HG03439 (cell line): Measurements from ENCODE around the gene ZGPAT.

Experiments used
- ATAC-seq: cut with Tn5 transposase; IDR thresholded peaks from one replicate; pipeline ENCODE4 v1.9.1; 2021; ENCODE audit warnings: mild to moderate bottlenecking, moderate library complexity; ENCODE audit not compliant: unreplicated experiment

ZGPAT gene

DNA sequence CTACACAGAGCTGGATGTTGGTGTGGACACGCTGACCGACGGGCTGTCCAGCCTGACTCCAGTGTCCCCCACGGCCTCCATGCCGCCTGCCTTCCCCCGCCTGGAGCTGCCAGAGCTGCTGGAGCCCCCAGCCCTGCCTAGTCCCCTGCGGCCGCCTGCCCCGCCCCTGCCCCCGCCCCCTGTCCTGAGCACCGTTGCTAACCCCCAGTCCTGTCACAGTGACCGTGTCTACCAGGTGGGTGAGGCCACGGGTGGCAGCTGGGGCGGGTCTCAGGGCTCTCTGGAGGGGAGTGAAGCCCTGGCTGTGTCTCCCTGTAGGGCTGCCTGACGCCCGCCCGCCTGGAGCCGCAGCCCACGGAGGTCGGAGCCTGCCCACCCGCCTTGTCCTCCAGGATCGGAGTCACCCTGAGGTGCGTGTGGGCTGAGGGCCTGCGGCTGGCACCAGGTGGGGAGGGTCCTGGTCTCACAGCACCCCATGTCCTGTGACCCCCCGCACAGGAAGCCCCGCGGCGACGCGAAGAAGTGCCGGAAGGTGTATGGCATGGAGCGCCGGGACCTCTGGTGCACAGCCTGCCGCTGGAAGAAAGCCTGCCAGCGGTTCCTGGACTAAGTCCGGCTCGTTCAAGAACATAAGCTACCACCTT, 34.7 kb downstream of the ZGPAT start:
- ATAC-seq, result no peak

DNA sequence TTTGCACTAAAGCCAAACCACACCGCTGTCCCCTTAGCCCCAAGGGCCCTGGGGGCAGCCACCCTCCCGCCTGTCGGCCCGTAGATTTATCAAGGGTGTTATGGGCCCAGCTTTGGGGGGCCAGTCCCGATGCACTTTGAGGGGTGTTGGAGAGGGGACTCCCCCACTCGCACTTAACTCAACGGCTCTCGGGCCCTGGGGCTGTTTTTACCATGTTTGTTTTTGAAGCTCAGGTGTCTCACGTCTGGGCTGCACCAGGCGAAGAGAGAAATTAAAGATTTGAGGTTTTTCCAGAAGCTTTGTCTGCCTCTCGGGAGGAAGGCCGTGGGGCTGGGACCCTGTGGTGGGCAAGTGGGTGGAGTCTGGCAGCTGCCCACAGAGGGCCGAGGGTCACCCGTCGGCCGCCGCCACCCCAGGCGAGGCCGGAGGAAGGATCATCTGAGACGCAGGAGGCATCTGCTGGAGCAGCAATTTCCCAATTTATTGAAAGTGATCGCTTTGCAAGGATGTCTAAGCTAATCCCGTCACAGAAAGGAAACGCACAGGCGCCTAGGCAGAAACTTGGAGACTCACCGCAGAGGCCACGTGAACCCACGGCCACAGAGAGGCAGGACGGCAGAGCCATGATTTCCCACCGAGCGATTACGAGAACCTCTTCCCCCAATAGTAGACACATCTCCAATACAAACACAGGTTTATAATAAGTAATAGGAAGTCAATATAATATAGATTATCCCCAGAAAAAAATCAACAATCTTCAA, 35.6 kb downstream of the ZGPAT start:
- no peak for ATAC-seq

DNA sequence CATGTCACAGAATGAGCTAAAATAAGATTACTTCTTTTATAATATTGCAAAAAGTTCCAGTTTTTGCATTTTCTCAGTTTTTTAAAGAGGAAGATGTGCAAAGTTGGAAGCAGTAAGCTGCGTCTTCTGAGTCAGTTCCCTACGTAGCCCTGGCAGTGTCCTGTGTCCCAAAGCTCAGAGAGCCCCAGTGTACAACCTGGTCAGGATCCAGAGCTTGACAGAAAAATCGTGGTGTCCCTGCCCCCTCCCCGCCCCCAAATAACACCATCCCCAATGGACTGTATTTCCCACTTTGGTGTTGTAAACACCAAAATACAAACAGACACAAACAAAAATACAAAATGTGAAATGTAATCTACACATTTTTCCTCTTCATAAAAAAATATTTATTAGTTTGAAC, 36.3 kb downstream of the ZGPAT start:
- no peak for ATAC-seq

DNA sequence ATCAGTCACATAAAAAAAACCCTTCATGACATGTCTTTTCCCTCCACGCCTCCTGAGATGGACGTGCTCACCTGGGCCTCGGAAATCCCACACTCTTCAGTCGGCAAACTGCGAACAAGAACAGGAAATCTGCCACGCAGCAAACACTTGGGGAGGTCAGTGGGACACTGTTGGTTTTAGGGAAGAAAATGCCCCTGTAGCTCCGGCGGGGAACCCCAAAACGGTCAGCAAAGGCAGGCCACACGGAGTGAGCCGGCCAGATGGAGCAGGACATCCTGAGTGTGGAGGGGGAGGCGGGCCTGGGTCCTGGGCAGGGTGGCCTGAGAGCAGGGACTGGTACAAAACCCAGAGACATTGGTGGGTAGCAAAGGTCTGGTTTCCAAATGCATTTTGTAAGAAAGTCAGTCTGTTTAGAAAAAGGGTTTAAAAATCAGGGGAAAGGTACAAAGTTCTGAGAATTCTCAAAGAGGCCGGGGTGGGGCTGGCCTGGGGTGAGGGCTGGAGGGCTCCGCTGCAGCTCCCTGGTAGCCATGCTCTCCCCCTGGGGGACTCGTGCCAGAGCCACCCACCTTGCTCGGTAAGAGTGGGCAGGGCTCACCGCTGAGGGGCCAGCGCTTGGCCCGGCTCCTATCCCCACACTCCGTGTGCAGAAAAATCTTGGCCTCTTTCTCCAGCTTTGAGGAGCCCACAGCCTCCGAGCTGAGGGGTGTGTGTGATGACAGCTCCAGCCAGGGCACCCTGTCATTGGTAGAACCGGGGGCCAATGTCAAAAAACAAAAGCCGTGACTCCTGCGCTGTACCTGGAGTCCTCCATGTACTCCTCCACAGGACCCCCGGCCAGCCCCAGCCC, 37.0 kb downstream of the ZGPAT start:
- ATAC-seq, result no peak

DNA sequence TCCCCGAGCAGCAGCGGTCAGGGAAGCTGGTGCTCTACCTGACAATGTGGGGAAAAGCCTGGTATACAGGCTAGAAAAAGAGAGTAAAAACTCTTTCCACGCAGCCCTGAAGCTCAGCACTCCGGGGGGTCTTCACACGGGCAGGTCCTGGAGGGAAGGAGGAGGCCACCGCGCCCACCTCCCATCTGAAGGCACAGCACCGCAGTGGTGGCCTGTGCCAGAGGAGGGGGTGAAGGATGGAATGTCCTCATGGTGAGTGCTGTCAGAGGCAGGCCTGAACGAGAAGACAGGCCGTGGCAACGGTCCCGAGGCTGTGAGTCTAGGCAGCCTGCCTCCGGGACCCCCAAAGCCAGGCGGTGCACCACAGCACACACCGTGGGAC, 37.6 kb downstream of the ZGPAT start:
- no peak for ATAC-seq

DNA sequence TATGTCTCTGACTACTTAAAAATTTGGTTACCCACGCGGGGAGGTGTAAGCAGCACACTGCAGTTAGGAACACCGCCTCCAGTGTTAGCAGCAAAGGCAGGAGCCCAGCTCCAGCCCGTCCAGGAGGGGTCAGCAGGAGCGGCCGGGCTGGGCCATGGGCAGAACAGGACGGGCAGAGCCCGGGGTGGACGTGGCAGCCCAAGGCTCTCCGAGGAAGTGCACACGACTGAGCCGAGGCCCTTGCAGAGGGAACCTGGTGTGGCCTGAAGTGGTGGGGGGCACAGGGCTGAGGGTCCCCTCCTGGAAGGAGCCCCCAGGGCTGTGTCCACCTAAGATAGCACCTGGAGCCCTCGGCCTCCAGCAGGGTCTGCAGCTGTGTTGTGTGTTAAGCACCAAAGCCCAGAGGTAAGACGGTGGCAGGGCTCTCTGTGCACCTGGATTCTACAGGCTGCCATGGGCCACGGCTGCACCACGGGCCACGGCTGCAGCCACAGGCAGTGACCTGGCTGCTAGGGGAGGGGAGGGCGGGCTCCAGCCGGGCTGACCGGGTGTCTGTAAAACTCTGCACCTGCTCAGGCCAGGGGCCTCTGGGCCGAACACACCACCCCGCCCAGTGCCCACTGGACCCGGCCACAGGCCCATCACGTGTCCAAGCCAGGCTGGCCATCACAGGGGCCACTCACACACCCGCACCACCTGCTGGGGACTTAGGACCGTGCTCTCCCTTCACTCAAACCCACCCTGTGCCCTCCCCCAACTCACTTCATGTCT, 38.3 kb downstream of the ZGPAT start:
- ATAC-seq, result no peak

DNA sequence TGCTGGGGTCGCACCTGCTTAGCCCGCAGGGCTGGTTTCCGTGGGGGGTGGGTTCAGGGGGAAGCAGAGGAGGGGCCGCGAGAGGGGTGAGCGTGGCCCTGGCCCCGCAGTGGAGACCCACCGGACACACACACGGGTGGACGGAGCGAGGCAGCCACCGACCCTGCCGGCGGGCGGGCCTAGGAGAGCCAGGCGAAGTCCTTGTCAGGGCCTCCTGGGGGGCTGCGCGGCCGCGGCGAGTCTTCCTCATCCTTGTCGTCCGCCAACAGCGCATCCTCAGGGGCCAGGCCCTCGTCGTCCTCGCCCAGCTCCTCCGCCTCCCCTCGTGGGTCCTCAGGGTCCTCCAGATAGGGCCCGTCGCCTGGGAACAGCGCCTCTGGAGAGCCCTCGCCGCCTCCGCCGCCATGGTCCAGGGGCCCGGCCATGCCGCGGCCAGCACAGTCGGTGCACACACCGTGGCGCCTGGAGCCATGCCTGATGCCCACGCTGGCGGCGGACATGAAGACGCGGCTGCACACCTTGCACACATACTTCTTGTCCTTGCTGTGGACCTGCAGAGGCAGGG, 39.0 kb downstream of the ZGPAT start:
- no peak for ATAC-seq

DNA sequence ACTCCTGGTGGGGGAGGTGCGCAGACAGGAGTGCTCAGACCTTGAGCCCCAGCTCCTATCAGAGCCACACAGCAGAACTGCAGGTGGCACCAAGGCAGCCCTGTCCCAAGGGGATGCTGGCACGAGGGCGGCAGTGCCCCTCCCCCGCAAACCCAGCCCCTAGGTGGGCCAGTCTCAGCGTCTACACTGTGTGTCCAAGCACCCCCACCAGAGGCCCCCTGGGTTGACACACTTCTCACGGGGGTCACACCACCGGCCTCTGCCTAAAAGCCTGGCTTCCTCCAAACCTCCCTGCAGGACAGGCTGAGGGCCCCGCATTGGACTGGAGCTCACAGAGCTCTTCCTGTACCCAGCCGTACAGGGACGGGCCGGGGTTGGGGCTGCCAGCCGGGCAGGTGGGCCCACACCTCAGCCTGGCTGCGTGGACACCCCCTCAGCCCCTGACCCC, 39.8 kb downstream of the ZGPAT start:
- no peak for ATAC-seq

DNA sequence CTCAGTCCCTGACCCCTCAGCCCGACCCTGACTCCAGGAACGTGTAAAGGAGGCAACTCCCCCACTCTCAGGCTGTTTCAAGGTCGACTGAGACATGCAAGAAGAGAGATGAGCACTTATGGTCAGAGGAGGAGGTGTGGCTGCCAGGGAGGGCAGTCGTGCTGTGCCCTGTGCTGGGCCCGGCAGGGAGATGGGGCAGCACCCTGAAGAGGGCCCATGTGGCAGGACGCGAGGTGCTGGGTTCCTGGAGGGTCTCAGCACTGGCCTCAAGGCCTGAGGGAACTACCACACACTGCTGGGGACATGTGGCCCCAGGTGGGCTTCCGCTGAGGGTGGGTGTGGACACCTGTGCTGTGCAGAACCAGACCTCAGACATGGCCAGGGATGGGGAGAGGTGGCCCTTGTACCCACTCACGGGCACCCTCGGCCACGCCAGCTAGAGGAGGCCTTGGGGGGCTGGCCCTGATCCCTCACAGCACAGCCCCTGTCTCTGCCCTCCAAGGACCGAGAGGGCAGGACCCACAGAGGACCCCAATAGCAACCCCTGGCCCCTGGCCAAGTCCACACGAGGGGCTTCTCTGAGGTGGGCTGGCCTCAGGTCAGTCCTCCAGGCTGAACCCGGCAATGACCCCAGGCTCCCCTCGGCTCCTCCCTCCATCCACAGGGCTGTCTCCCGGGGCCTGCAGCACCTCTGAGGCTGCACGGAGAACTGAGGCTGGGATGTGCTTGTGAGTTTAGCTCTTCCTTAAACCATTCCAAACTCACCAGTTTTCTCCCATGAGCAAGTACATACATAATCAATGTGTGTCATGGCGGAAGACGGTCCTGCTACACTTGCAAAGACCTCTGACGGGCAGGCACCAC, 40.5 kb downstream of the ZGPAT start:
- ATAC-seq, result no peak

DNA sequence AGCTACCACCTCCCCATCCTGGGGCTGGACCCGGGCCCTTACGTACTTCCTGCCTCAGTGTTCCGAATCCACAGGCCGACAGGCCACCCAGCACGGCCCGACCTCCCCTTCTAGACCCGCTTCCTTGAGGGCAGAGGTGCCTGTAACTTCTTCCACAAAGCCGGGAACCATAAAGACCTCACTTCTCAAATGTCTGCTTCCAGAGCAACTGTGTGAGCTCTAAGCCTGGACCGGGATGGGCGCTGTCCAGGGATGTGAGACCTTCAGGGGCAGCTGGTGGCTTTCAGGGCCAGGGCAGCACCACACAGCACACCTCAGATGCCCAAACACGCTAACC, 41.1 kb downstream of the ZGPAT start:
- ATAC-seq, result no peak

DNA sequence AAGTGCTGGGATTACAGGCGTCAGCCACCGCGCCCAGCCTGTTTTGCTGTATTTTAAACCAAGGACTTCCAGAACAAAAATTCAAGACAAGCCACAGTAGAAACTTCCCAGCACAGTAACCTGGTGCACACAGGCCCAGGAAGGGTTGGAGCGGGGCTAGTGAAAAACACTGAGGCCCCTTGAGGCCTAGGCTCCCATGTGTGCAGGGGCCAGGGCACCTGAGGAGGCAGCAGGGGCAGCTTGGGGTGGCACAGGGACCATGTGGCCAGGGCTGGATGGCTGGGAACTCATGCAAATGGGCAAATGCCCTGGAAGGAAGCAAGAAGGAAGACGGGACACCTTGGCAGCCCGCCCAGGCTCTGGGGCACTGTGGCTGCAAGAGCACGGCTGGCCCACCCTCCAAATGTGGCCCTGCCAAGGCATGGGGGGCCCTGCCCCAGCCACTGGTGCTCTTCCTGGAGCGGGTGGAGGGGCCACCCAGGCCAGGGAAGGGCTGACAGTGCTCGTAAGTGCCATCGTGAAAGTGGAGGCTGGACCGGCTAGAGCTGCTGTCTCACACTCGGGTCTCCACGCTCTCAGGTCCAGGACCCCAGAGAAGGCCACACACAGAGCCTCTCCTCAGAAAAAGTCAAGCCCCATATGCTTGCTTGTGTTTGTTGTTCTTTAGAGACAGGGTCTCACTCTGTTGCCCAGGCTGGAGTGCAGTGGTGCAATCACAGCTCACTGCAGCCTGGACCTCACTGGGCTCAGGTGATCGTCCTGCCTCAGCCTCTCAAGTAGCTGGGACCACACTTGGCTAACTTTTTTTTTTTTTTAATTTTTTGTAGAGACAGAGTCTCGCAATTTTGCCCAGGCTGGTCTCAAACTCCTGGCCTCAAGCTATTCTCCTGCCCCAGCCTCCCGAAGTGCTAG, 42.0 kb downstream of the ZGPAT start:
- no peak for ATAC-seq

DNA sequence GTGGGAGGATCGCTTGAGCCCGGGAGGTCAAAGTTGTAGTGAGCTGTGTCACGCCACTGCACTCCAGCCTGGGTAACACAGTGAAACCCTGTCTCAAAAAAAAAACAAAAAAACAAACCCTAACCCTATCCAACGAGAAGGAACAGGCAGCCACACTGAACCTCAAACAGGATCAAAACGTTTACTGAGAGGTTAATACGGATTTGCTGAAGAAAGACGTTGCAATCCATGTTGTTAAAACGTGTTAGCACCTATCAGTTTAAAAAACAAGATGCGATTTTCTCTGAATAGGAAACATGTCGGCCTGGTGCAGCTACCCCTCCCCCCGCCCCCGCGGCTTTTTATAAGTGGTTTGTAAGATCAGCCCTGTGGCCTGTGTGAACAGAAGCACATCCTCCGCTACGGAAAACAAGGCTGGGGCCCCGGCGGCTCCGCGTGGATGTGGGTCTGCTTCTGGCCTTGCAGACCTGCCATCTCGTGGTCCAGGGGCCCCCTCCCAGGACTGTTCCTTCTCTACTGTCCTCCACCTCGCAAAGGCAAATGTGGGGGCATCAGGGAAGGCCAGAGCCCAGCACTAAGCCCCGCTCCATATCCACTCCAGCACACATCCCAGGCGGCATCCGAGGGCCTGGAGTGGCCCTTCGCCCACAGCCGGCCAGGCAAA, 43.1 kb downstream of the ZGPAT start:
- no peak for ATAC-seq

DNA sequence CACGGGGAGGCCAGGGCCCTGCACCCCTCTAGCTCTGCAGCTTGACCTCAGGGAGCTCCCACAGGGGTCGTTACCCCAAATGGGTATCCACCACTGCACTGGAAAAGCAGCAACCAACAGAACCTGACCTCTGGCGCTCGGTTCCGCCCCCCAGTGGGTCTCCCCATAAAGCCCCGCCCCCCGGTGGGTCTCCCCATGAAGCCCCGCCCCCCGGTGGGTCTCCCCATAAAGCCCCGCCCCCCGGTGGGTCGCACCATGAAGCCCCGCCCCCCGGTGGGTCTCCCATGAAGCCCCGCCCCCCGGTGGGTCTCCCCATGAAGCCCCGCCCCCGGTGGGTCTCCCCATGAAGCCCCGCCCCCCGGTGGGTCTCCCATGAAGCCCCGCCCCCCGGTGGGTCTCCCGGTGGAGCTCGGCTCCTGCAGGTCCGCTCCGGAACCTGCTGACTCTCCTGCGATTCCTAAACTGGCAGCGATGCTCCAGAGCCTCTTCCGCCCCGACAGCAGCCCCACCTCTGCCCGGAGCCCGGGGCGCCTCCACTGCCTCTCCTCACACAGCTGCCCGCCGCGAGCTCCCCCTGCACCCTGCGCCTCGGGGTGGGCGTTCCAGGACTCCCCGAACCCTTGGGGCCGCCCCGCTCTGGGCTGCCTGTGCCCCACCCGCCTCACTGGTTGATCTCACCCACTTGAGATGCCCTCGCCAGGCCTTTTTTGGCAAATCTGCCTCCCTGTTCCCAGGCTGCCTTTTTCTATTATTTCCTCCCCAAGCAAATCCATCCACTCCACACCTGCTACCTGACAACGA, 43.8 kb downstream of the ZGPAT start:
- no peak for ATAC-seq

DNA sequence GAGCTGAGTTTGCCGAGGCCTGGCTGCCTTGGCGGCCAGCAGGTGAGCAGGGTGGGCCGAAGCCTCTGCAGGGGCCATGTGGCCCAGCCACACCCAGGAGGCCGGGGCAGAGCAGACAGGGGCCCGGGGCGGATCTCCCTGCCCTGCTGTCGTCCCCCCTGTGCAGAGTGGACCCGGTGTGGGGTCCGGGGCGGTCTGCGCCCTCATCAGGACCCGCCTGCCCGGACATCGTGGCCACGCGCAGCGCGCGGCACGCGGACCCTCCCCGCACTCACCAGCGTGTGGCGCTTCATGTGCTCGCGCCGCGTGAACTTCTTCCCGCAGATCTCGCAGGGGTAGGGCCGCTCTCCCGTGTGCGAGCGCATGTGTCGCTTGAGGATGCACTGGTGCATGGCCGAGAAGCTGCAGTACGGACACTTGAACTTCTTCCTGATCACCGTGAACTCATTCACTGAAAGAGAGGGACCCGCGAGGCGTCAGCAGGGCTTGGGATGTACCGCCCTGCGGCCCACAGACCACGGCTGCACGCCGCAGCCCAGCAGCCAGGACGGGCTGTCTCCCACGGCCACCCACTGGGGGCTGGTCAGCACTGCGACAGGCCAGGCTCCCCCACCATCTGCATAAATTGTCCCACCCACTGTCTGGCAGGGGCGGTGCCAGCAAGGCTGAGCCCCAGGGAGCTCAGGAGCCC, 44.7 kb downstream of the ZGPAT start:
- ATAC-seq, result no peak

DNA sequence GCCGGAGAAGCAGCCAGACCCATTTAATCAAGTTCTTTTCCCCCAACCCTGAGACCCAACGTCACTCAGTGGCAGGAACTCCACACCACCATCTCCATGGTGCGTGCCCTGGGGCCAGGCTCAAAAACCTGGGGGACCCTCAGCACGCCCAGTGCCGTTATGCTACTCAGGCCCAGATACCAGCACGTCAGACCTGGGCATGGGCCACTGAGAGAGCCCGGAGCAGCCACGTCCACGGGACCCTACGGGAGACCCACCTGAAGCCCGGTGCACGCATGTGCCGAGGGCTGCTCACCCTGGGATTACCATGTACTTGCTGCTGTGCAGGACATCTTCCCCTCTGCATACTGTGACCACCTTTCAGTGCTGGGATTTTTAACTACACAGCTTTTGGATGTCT, 45.5 kb downstream of the ZGPAT start:
- no peak for ATAC-seq

DNA sequence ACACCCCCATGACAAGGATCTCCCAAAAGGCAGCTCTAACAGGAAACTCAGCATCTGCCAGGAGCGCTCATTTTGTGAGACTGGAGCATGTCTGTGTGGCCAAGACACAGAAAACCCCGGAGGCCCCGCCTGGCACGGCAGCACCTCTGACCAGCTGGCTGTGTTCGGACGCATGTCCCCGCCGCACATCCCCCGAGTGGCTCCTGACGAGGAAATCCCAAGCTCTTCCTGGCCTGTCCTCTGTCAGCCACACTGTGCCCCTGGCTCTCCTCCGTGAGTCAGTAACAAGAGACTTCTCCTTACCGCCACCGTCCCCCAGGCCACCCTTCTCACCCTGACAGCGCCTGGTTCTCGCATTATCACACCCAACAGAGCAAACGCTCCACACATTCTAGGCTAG, 46.2 kb downstream of the ZGPAT start:
- ATAC-seq, result no peak
